ENCODE data around the gene MAGIX.

MAGIX gene

DNA sequence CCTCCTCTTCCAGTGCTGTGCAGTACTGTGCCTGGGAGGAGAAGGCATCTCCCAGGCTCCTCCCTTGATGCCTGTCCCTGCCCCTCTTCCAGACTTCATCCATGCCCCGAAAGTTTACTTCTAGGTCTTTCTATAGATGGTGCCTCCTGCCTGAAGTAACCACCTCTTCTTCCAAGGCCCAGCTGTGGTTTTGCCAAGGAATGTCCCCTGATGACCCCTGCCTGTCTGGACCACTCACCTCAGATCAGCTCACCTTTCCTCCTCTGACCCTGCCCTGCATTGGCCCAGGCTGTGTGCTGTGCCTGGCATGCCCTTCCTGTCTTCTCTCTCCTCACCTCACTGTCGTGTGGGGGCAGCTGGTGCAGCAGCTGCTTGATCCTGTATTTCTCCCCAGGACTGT, 16.8 kb downstream of the MAGIX start:
- Histone ChIP-seq H3F3A (ENCODE audit: insufficient read depth) (no peaks in the 10 kb centered on the region), H3K9ac (ENCODE audit: low read length) (no peak overlapping the region), H3K27me3 (ENCODE audit: low read length) (no peaks in the 10 kb centered on the region), H2AFZ (ENCODE audit: low read depth, low read length, severe bottlenecking) (no peak overlapping the region), H3K27ac (ENCODE audit: low read depth, low read length) (no peak overlapping the region), H3K79me2 (ENCODE audit: insufficient read depth, low read length) (no peaks in the 10 kb centered on the region), H3K4me2 (ENCODE audit: low read depth, low read length, poor library complexity, severe bottlenecking) (no peak overlapping the region), H3K9me3 (ENCODE audit: insufficient read depth, low read length) (no peaks in the 10 kb centered on the region), H3K9me2 (replicated peaks; ENCODE audit: insufficient read depth, low read length) (no peaks in the 10 kb centered on the region), H3K36me3 (ENCODE audit: low read length) (no peaks in the 10 kb centered on the region), H4K20me1 (ENCODE audit: low read depth, low read length) (no peaks in the 10 kb centered on the region), H3K4me3 (ENCODE audit: insufficient read depth, low read length, poor library complexity, severe bottlenecking) (no peak overlapping the region)
- TF ChIP-seq EZH2phosphoT487 (conservative IDR thresholded peaks at IDR 0.05; ENCODE audit: low read length): no peak
- TF ChIP-seq, protein P1, sequence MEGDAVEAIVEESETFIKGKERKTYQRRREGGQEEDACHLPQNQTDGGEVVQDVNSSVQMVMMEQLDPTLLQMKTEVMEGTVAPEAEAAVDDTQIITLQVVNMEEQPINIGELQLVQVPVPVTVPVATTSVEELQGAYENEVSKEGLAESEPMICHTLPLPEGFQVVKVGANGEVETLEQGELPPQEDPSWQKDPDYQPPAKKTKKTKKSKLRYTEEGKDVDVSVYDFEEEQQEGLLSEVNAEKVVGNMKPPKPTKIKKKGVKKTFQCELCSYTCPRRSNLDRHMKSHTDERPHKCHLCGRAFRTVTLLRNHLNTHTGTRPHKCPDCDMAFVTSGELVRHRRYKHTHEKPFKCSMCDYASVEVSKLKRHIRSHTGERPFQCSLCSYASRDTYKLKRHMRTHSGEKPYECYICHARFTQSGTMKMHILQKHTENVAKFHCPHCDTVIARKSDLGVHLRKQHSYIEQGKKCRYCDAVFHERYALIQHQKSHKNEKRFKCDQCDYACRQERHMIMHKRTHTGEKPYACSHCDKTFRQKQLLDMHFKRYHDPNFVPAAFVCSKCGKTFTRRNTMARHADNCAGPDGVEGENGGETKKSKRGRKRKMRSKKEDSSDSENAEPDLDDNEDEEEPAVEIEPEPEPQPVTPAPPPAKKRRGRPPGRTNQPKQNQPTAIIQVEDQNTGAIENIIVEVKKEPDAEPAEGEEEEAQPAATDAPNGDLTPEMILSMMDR (IDR thresholded peaks at IDR 0.05; ENCODE audit: insufficient read depth, low read length, poor library complexity, severe bottlenecking): no peak

DNA sequence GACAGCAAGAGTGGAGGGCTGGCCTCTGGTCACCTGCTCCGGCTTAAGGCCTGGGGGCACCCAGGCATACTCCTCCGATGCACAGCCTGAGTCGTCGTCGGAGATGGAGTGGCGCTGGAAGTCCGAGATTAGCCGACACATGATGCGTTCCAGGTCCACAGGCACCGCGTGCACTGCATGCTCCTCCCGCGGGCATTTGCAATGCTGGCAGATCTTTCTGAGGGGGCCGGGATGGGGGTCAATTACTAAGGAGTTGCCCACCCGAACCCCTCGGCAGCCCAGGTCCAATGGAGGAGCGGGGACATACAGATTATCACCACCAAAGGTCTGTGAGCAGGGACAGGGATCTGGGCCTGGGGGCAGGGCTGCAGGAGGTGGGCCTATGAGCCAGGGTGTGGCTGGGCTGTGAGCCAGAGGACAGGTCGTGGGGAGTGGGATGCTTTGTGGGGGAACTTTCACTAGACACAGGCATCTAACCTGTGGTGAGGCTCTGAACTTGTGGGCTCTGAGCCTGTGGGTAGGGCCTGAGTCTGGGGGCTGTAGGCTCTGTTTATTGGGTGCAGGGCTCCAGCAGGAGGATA, 21.2 kb downstream of the MAGIX start:
- H3K36me3 ChIP-seq (ENCODE audit: low read length): no peaks in the 10 kb centered on the region
- no peak overlapping the region for H3K9ac ChIP-seq (ENCODE audit: low read length)
- H3K79me2 ChIP-seq (ENCODE audit: insufficient read depth, low read length): 0 out of 2 replicates have a peak, but pooled peaks cover 7% of the 10 kb centered on the region
- no peak overlapping the region for H3K4me3 ChIP-seq (ENCODE audit: insufficient read depth, low read length, poor library complexity, severe bottlenecking)
- peak overlapping the region; percentile 28; the same call in 1 of the 2 replicates for H3K27ac ChIP-seq (ENCODE audit: low read depth, low read length)
- TF ChIP-seq EZH2phosphoT487 (conservative IDR thresholded peaks at IDR 0.05; ENCODE audit: low read length): no peak
- TF ChIP-seq, protein P1 (IDR thresholded peaks at IDR 0.05; ENCODE audit: insufficient read depth, low read length, poor library complexity, severe bottlenecking): no peak
- no peaks in the 10 kb centered on the region for H3F3A ChIP-seq (ENCODE audit: insufficient read depth)
- H4K20me1 ChIP-seq (ENCODE audit: low read depth, low read length): no peaks in the 10 kb centered on the region
- no peak overlapping the region for H2AFZ ChIP-seq (ENCODE audit: low read depth, low read length, severe bottlenecking)
- H3K27me3 ChIP-seq (ENCODE audit: low read length): no peaks in the 10 kb centered on the region
- no peaks in the 10 kb centered on the region for H3K9me3 ChIP-seq (ENCODE audit: insufficient read depth, low read length)
- no peak overlapping the region for H3K4me2 ChIP-seq (ENCODE audit: low read depth, low read length, poor library complexity, severe bottlenecking)
- no peaks in the 10 kb centered on the region for H3K9me2 ChIP-seq (replicated peaks; ENCODE audit: insufficient read depth, low read length)

DNA sequence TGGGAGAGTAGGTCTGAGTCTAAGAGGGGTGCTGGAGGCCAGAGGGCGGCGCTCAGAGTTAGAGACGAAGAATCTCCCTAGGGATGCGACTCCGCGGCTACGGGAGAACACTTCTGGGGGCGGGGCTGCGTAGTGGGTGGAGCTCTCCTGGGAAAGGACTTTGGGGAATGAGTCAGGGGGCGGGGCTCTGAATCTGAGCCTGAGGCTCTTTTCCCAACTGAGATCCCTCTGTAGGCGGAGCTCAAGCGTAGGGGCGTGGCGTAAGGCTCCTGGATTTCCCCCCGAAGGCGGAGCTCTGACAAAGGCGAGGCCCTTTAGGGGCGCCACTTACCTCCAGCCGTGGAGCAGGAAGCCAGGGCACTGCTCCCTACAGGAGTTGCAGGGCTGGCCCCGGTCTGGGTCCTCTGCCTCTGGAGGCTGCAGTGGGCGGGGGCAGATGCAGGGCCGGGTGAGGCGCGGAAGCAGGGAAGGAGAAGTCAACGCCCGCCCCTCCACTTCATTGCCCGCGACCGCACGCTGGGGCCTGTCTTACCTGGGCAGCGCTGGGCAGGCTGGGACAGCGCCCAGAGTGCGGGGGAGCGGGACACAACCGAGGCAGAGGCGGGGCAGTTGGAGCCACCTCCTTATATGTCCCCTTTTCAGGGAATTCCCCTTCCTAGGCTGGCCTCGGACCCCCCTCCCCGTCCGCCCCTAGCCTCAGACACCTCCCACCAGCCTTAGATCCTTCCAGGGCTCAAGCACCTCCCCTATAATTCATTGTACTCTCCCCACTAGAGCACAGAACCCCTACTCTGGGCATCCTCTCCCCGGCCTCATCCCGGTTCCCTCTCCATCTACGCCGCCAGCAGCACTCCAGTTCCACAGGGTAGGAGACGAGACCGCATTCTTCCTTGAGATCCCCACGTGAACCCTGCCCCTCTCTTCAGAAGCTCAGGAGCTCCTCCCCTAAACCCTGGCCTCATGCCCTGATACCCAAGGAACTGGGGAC, 22.0 kb downstream of the MAGIX start:
- H3K27ac ChIP-seq (ENCODE audit: low read depth, low read length): peak overlapping the region; percentile 28
- H2AFZ ChIP-seq (ENCODE audit: low read depth, low read length, severe bottlenecking): no peak overlapping the region
- peak overlapping the region; percentile 95 for H3K4me2 ChIP-seq (ENCODE audit: low read depth, low read length, poor library complexity, severe bottlenecking)
- H3K9me3 ChIP-seq (ENCODE audit: insufficient read depth, low read length): no peaks in the 10 kb centered on the region
- H3K36me3 ChIP-seq (ENCODE audit: low read length): no peaks in the 10 kb centered on the region
- H3K27me3 ChIP-seq (ENCODE audit: low read length): no peaks in the 10 kb centered on the region
- peak overlapping the region; percentile 69 for H3K4me3 ChIP-seq (ENCODE audit: insufficient read depth, low read length, poor library complexity, severe bottlenecking)
- H3K9me2 ChIP-seq (replicated peaks; ENCODE audit: insufficient read depth, low read length): no peaks in the 10 kb centered on the region
- H3K9ac ChIP-seq (ENCODE audit: low read length): peak overlapping the region; percentile 82
- H3K79me2 ChIP-seq (ENCODE audit: insufficient read depth, low read length): 0 out of 2 replicates have a peak, but pooled peaks cover 7% of the 10 kb centered on the region
- H3F3A ChIP-seq (ENCODE audit: insufficient read depth): peaks cover 5% of the 10 kb centered on the region; the same call in 1 of the 2 replicates
- no peak for TF ChIP-seq EZH2phosphoT487 (conservative IDR thresholded peaks at IDR 0.05; ENCODE audit: low read length)
- TF ChIP-seq, protein P1 (IDR thresholded peaks at IDR 0.05; ENCODE audit: insufficient read depth, low read length, poor library complexity, severe bottlenecking): no peak
- no peaks in the 10 kb centered on the region for H4K20me1 ChIP-seq (ENCODE audit: low read depth, low read length)

All from SU-DHL-6 (cell line).